ENCODE measurements around the gene UNC5B. TPM values are rescaled to one million over a fixed set of nuclear protein-coding genes. Genes with fewer than 3 reads are reported as not detected.

The UNC5B gene
- total RNA-seq, 1 experiment from 2014 or later: 22.0 TPM

- CTCF ChIA-PET: interaction anchor here (1.1 kb wide), 1 partner anchor 8 kb away, joined by 3 read pairs; no protein-coding TSS in a partner anchor
Measured at GRCh38 chr10:71276873-71277272, 64.5 kb downstream of the UNC5B start.

DNA sequence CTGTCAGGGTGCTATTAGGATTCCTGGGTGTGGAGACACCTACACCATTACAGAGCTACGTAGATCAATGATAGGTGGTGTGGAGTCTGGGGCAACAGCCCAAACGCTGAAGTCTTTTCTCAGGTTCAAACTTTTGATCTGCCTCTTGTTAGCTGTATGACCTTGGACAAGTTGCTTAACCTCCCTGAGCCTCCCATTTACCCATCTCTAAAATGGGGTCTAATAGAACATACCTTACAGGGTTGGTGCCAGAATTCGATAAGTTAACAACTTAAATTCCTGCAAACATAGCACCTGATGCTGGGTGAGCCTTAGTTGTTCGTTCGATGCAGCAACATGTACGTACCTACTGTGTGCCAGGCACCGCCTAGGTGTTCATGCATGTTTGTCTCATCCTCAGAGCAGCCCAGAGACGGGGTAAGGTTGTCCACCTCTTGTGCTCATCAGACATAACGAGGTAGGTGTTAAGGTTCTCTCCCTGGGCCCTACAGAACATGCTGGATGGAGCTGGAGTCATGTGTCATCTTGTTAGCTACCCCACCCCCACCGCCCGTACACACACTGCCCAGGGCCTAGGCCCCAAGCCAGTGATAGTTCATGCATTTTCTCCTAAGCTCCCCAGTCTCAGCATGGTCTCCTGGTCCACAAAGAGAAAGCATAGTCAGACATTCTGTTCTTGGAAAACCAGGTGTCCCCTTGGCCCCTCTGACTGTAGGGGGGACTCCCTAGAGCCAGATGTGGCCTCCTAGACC, 65.7 kb downstream of the UNC5B start:
- no peaks in the 10 kb centered on the region for H3K79me2 ChIP-seq (ENCODE audit: insufficient read depth, low read length)
- CTCF ChIA-PET: interaction anchor here (1.0 to 1.4 kb wide), 2 partner anchors 8 to 375 kb away, joined by 4 to 5 read pairs; no protein-coding TSS in a partner anchor
- intact Hi-C loops (cut with micrococcal nuclease): no loop called here

More at GRCh38 chr10:71276873-71277272, 64.5 kb downstream of the UNC5B start:
- Histone ChIP-seq H4K20me1 (ENCODE audit: insufficient read depth) (no peaks in the 10 kb centered on the region), H3K9me2 (ENCODE audit: insufficient read depth) (no peaks in the 10 kb centered on the region), H3K27me3 (ENCODE audit: insufficient read depth, low read length) (no peaks in the 10 kb centered on the region), H3K79me2 (ENCODE audit: insufficient read depth, low read length) (no peaks in the 10 kb centered on the region), H3K9ac (ENCODE audit: low read length) (no peak overlapping the region), H3K27ac (ENCODE audit: low read depth, low read length) (no peak overlapping the region), H3K4me1 (ENCODE audit: control insufficient read depth in 1 of 2, insufficient read depth in 2 of 2, low read length in 2 of 2) (peaks cover 15 to 18% of the 10 kb centered on the region in 2 experiments; a peak in 3 of 4 replicates), H3K9me3 (ENCODE audit: control insufficient read depth in 1 of 2, insufficient read depth in 1 of 2, low read depth in 1 of 2, low read length in 2 of 2) (no peaks in the 10 kb centered on the region), H3K4me2 (ENCODE audit: low read length) (no peak overlapping the region), H3K36me3 (ENCODE audit: control insufficient read depth in 1 of 2, insufficient read depth in 2 of 2, low read length in 2 of 2) (no peaks in the 10 kb centered on the region), H3K4me3 (replicated peaks in 1 of 2; ENCODE audit: low read depth in 1 of 2, low read length in 2 of 2) (no peak overlapping the region), H2AFZ (ENCODE audit: low read depth, low read length, poor library complexity, severe bottlenecking) (no peak overlapping the region)
- ChIA-PET POLR2A (no interaction called here), RAD21 (ENCODE audit: low non-redundant PET in 1 of 2, low total read pairs in 2 of 2, uncharacterized antibody in 2 of 2, unreplicated experiment in 2 of 2) (no interaction called here)
- TF ChIP-seq EZH2phosphoT487 (IDR thresholded peaks at IDR 0.05; ENCODE audit: borderline replicate concordance) (no peak), SRF (IDR thresholded peaks at IDR 0.05; ENCODE audit: low read depth) (no peak), POLR2AphosphoS5 (IDR thresholded peaks at IDR 0.05; ENCODE audit: low read depth, low read length) (no peak), ATF3 (IDR thresholded peaks at IDR 0.05) (no peak)
- TF ChIP-seq, protein P1, sequence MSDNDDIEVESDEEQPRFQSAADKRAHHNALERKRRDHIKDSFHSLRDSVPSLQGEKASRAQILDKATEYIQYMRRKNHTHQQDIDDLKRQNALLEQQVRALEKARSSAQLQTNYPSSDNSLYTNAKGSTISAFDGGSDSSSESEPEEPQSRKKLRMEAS (IDR thresholded peaks at IDR 0.05): no peak
- BruUV-seq (replicated peaks): no TSS peak
- ATAC-seq (no peak), DNase-seq (ENCODE audit: low read depth, low spot score) (no peak)
- intact Hi-C loops (cut with micrococcal nuclease): no loop called here

More for the DNA sequence above, 65.7 kb downstream of the UNC5B start:
- Histone ChIP-seq H3K4me3 (replicated peaks in 1 of 2; ENCODE audit: low read depth in 1 of 2, low read length in 2 of 2) (no peak overlapping the region), H3K9ac (ENCODE audit: low read length) (no peak overlapping the region), H3K9me2 (ENCODE audit: insufficient read depth) (no peaks in the 10 kb centered on the region), H3K4me1 (ENCODE audit: control insufficient read depth in 1 of 2, insufficient read depth in 2 of 2, low read length in 2 of 2) (peaks cover 5 to 14% of the 10 kb centered on the region in 2 experiments; a peak in 1 of 4 replicates), H3K4me2 (ENCODE audit: low read length) (no peak overlapping the region), H3K9me3 (ENCODE audit: control insufficient read depth in 1 of 2, insufficient read depth in 1 of 2, low read depth in 1 of 2, low read length in 2 of 2) (no peaks in the 10 kb centered on the region), H3K27ac (ENCODE audit: low read depth, low read length) (no peak overlapping the region), H2AFZ (ENCODE audit: low read depth, low read length, poor library complexity, severe bottlenecking) (no peak overlapping the region), H3K27me3 (ENCODE audit: insufficient read depth, low read length) (no peaks in the 10 kb centered on the region), H4K20me1 (ENCODE audit: insufficient read depth) (no peaks in the 10 kb centered on the region), H3K36me3 (ENCODE audit: control insufficient read depth in 1 of 2, insufficient read depth in 2 of 2, low read length in 2 of 2) (no peaks in the 10 kb centered on the region)
- TF ChIP-seq YY1 (IDR thresholded peaks at IDR 0.05; ENCODE audit: extremely low read depth, insufficient replicate concordance, low read depth, low read length) (no peak), POLR2A (IDR thresholded peaks at IDR 0.05; ENCODE audit: borderline replicate concordance, extremely low read depth, insufficient read depth, insufficient read length) (no peak), SP1 (IDR thresholded peaks at IDR 0.05; ENCODE audit: low read depth) (no peak), ZFX (IDR thresholded peaks at IDR 0.05) (no peak), CEBPB (IDR thresholded peaks at IDR 0.05; ENCODE audit: low read depth) (no peak)
- TF ChIP-seq, protein P1 (IDR thresholded peaks at IDR 0.05): no peak
- ChIA-PET RAD21 (ENCODE audit: low non-redundant PET in 1 of 2, low total read pairs in 2 of 2, uncharacterized antibody in 2 of 2, unreplicated experiment in 2 of 2) (no interaction called here), POLR2A (no interaction called here)
- BruUV-seq (replicated peaks): no TSS peak
- no peak for ATAC-seq
- no peak for DNase-seq (ENCODE audit: low read depth, low spot score)

All from HCT116 (cell line).